Gastroesophageal sphincter (tissue), 3 donors: ENCODE measurements around the gene DNM3.

Source experiments
- POLR2A ChIP-seq, 2 donors: fragments of 450-650 bp; IDR thresholded peaks; one replicate each; pipeline ENCODE4 v1.6.1; 2017; ENCODE audit warnings: antibody characterized with exemption in 2 of 2, mild to moderate bottlenecking in 2 of 2, moderate library complexity in 1 of 2
- POLR2AphosphoS5 ChIP-seq: sonication (generic); formaldehyde crosslinking; IDR thresholded peaks from one replicate; pipeline ENCODE4 v1.6.1; 2017; ENCODE audit warnings: antibody characterized with exemption
- TF ChIP-seq, protein P1 (sequence below), 4 experiments: fragments of 200-600 bp in 2 of 4; fragments of 450-650 bp in 2 of 4; sonication (generic) in 1 of 4; IDR thresholded peaks; one replicate each; pipeline ENCODE4 v1.5.1; 2017 to 2019; ENCODE audit warnings: antibody characterized with exemption in 4 of 4, mild to moderate bottlenecking in 2 of 4, moderate library complexity in 2 of 4

DNA sequence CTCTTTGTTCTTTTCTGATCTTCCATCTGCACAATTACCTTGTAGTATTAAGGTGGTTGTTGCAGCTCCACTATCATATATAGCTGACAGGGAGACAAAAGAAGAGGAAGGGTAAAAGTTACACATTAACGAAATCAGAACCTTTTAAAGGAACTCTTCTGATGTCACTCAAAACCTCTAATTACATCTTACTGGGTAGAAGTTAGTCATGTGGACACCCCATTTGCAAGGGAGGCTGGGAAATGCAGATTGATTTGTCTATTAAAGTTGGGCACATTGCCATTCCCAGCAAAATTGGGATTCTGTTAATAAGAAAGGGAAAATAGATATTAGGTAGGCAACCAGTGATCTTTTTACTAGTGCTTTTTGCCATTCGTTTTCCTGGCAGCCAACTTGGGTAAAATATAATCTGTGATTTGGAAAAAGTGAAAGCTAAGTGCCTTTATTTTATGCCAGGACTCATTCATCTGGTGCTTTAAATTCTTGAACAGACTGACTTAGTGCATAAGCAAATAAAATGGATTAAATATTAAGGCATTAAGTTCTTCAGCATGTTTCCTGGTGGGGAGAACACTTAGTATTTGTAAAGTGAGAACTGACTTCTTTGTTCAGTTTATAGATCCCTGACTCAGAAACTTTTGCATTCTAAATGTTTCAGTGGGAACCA, 71.3 kb downstream of the DNM3 start:
- TF ChIP-seq POLR2AphosphoS5 (no peak), POLR2A (IDR thresholded peaks at IDR 0.05) (no peak)
- TF ChIP-seq, protein P1, sequence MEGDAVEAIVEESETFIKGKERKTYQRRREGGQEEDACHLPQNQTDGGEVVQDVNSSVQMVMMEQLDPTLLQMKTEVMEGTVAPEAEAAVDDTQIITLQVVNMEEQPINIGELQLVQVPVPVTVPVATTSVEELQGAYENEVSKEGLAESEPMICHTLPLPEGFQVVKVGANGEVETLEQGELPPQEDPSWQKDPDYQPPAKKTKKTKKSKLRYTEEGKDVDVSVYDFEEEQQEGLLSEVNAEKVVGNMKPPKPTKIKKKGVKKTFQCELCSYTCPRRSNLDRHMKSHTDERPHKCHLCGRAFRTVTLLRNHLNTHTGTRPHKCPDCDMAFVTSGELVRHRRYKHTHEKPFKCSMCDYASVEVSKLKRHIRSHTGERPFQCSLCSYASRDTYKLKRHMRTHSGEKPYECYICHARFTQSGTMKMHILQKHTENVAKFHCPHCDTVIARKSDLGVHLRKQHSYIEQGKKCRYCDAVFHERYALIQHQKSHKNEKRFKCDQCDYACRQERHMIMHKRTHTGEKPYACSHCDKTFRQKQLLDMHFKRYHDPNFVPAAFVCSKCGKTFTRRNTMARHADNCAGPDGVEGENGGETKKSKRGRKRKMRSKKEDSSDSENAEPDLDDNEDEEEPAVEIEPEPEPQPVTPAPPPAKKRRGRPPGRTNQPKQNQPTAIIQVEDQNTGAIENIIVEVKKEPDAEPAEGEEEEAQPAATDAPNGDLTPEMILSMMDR (IDR thresholded peaks at IDR 0.05): no peak
